ENCODE data around the gene CORO6. TPM values are rescaled to one million over a fixed set of nuclear protein-coding genes. Genes with fewer than 3 reads are reported as not detected.

CORO6 gene
- total and polyA plus RNA-seq, 5 donors from 2014 or later: 0.15 to 4.3 (median 0.45) TPM; not detected in 1

DNA sequence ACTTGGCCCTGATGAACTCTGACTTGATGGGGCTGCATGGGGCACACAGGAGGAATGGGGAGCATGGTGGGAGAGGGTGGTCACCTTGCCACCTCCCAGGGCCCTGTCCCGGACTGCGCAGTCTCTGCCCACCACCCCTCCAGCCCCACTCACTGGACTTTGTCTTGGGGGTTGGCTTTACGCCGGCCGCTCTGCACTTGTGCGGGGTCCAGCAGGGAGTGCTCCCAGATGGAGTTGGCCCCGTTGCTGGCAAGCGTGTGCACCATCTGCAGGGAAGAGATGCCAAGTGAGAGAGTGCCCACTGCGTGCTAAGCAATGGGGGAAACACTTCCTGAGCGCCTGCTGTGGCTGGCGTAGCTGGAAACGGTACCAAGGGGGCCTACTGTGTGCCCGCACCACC, 39.9 kb downstream of the CORO6 start:
- no peak overlapping the region for H3K4me3 Mint-ChIP-seq
- H3K4me1 Mint-ChIP-seq: peaks cover 11 to 57% (median 29%) of the 10 kb centered on the region in 4 donors
- peaks cover 22% of the 10 kb centered on the region for H3K36me3 ChIP-seq (ENCODE audit: control insufficient read depth, insufficient read depth, low read length)
- H3K9me3 ChIP-seq (ENCODE audit: control insufficient read depth in 2 of 2, low read length in 2 of 2): no peaks in the 10 kb centered on the region
- H3K27ac ChIP-seq (ENCODE audit: insufficient read depth, low read length, poor library complexity, severe bottlenecking): no peak overlapping the region
- H3K4me1 ChIP-seq (ENCODE audit: control insufficient read depth, insufficient read depth, low read length, poor library complexity, severe bottlenecking): peaks cover 39% of the 10 kb centered on the region
- no peaks in the 10 kb centered on the region for H3K27me3 ChIP-seq (ENCODE audit: control insufficient read depth, insufficient read depth, low read length)
- peaks cover 0 to 1% (median 0%) of the 10 kb centered on the region in 7 donors for H3K9me3 Mint-ChIP-seq
- H3K36me3 Mint-ChIP-seq: peaks cover 24% of the 10 kb centered on the region
- no peak overlapping the region for H3K4me3 ChIP-seq (ENCODE audit: low read depth, low read length)
- no peaks in the 10 kb centered on the region for H3K27me3 Mint-ChIP-seq
- no peak for ATAC-seq (ENCODE audit: low read depth in 2 of 2)
- no peak overlapping the region for H3K27ac Mint-ChIP-seq
- DNase-seq: no peak

DNA sequence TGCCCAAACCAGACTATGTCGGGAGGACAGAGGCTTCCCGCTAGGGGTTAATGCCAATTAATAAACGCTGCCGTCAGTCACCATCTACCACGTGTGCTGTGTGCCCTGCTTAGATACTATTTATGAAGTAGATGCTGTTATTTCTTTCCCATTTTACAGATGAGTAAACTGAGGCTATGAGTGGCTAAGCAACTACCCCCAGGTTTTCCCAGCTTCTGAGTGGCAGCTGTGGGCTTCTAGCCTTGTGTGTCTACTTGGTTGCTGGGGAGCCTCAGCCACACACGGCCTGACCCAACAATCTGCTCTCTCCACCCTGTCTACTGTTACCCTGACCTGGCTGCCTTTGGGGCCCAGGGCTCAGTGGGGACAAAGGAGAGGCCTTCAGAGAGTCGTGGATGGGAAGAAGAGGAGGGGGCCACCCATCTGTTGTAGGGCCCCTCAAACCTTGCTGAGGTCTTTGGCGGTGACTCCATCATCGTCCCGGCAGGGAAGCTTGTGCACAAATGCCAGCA, 40.4 kb downstream of the CORO6 start:
- ATAC-seq (ENCODE audit: low read depth in 2 of 2): no peak
- Histone ChIP-seq H3K27ac (ENCODE audit: insufficient read depth, low read length, poor library complexity, severe bottlenecking) (no peak overlapping the region), H3K27me3 (ENCODE audit: control insufficient read depth, insufficient read depth, low read length) (no peaks in the 10 kb centered on the region), H3K4me1 (ENCODE audit: control insufficient read depth, insufficient read depth, low read length, poor library complexity, severe bottlenecking) (peaks cover 34% of the 10 kb centered on the region), H3K4me3 (ENCODE audit: low read depth, low read length) (no peak overlapping the region), H3K9me3 (ENCODE audit: control insufficient read depth in 2 of 2, low read length in 2 of 2) (no peaks in the 10 kb centered on the region), H3K36me3 (ENCODE audit: control insufficient read depth, insufficient read depth, low read length) (peaks cover 24% of the 10 kb centered on the region)
- peak overlapping the region in 1 of 3 donors; percentile 20 for H3K27ac Mint-ChIP-seq
- H3K4me1 Mint-ChIP-seq: peaks cover 11 to 53% (median 26%) of the 10 kb centered on the region in 4 donors
- H3K27me3 Mint-ChIP-seq: no peaks in the 10 kb centered on the region
- H3K9me3 Mint-ChIP-seq: peaks cover 0 to 1% (median 0%) of the 10 kb centered on the region in 7 donors
- H3K4me3 Mint-ChIP-seq: no peak overlapping the region
- DNase-seq: no peak
- peaks cover 26% of the 10 kb centered on the region for H3K36me3 Mint-ChIP-seq

DNA sequence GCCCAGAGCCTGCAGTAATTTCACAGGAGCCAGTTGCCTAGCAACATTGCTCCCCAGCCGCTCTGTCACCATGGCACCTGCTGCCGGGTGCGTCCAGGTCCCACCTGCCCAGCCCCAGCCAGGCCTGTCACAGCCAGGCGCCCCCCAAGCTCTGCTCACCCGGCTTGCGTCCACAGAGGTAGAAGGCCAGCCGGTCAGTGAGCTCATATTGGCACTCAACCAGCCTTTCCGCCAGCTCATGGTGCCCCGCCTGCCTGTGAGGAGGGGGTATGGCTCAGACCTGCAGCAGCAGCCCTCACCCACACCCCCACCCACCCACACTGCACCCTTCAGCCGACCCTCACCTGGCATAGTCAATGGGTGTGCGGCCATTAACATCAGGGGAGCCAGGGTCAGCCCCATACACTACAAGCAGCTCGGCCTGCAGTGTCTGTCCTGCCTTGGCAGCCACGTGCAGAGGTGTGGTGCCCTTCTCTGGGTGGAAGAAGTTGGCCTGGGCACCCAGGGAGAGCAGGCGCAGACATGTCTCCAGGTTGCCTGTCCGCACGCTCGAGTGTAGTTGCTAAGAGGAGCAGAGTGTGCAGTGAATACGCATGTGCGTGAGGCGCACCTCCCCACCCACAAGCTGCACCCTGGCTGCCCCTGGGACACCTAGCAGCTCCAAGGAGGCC, 41.0 kb downstream of the CORO6 start:
- Histone ChIP-seq H3K9me3 (ENCODE audit: control insufficient read depth in 2 of 2, low read length in 2 of 2) (no peaks in the 10 kb centered on the region), H3K4me3 (ENCODE audit: low read depth, low read length) (no peak overlapping the region), H3K4me1 (ENCODE audit: control insufficient read depth, insufficient read depth, low read length, poor library complexity, severe bottlenecking) (peaks cover 29% of the 10 kb centered on the region), H3K27me3 (ENCODE audit: control insufficient read depth, insufficient read depth, low read length) (no peaks in the 10 kb centered on the region), H3K36me3 (ENCODE audit: control insufficient read depth, insufficient read depth, low read length) (peaks cover 30% of the 10 kb centered on the region), H3K27ac (ENCODE audit: insufficient read depth, low read length, poor library complexity, severe bottlenecking) (no peak overlapping the region)
- H3K9me3 Mint-ChIP-seq: peaks cover 0 to 1% (median 0%) of the 10 kb centered on the region in 7 donors
- no peaks in the 10 kb centered on the region for H3K27me3 Mint-ChIP-seq
- peaks cover 11 to 47% (median 23%) of the 10 kb centered on the region in 4 donors for H3K4me1 Mint-ChIP-seq
- DNase-seq (no peak), ATAC-seq (ENCODE audit: low read depth in 2 of 2) (no peak)
- no peak overlapping the region for H3K4me3 Mint-ChIP-seq
- H3K27ac Mint-ChIP-seq: peak overlapping the region in 1 of 3 donors; percentile 20
- peaks cover 26% of the 10 kb centered on the region for H3K36me3 Mint-ChIP-seq

- peak; percentile 95 to 99 for ATAC-seq (ENCODE audit: low read depth in 2 of 2)
- H3K4me3 Mint-ChIP-seq: peak overlapping the region in 2 of 4 donors; percentile 22 to 64
- peaks cover 5 to 31% (median 13%) of the 10 kb centered on the region in 4 donors for H3K4me1 Mint-ChIP-seq
- Histone ChIP-seq H3K4me1 (ENCODE audit: control insufficient read depth, insufficient read depth, low read length, poor library complexity, severe bottlenecking) (peaks cover 16% of the 10 kb centered on the region), H3K36me3 (ENCODE audit: control insufficient read depth, insufficient read depth, low read length) (peaks cover 43% of the 10 kb centered on the region), H3K9me3 (ENCODE audit: control insufficient read depth in 2 of 2, low read length in 2 of 2) (no peaks in the 10 kb centered on the region), H3K27me3 (ENCODE audit: control insufficient read depth, insufficient read depth, low read length) (no peaks in the 10 kb centered on the region), H3K4me3 (ENCODE audit: low read depth, low read length) (no peak overlapping the region), H3K27ac (ENCODE audit: insufficient read depth, low read length, poor library complexity, severe bottlenecking) (peak overlapping the region; percentile 56)
- H3K36me3 Mint-ChIP-seq: peaks cover 26% of the 10 kb centered on the region
- DNase-seq: peak; percentile 80 to 91 (median 89)
- H3K27me3 Mint-ChIP-seq: no peaks in the 10 kb centered on the region
- H3K27ac Mint-ChIP-seq: peak overlapping the region in 2 of 3 donors; percentile 90
- H3K9me3 Mint-ChIP-seq: peaks cover 0 to 1% (median 0%) of the 10 kb centered on the region in 7 donors
These were observed 42.6 kb downstream of the CORO6 start for GRCh38 chr17:29579866-29580771.

GRCh38 chr17:29578626-29579485, 43.9 kb downstream of the CORO6 start:
- no peak overlapping the region for H3K4me3 ChIP-seq (ENCODE audit: low read depth, low read length)
- no peak for ATAC-seq (ENCODE audit: low read depth in 2 of 2)
- Mint-ChIP-seq H3K4me1 (peaks cover 5 to 18% (median 7%) of the 10 kb centered on the region in 4 donors), H3K9me3 (peaks cover 0 to 1% (median 0%) of the 10 kb centered on the region in 7 donors), H3K27me3 (no peaks in the 10 kb centered on the region), H3K27ac (no peak overlapping the region), H3K36me3 (peaks cover 31% of the 10 kb centered on the region), H3K4me3 (no peak overlapping the region)
- H3K4me1 ChIP-seq (ENCODE audit: control insufficient read depth, insufficient read depth, low read length, poor library complexity, severe bottlenecking): peaks cover 4% of the 10 kb centered on the region
- no peaks in the 10 kb centered on the region for H3K9me3 ChIP-seq (ENCODE audit: control insufficient read depth in 2 of 2, low read length in 2 of 2)
- H3K27me3 ChIP-seq (ENCODE audit: control insufficient read depth, insufficient read depth, low read length): no peaks in the 10 kb centered on the region
- DNase-seq: no peak
- H3K27ac ChIP-seq (ENCODE audit: insufficient read depth, low read length, poor library complexity, severe bottlenecking): no peak overlapping the region
- peaks cover 51% of the 10 kb centered on the region for H3K36me3 ChIP-seq (ENCODE audit: control insufficient read depth, insufficient read depth, low read length)

DNA sequence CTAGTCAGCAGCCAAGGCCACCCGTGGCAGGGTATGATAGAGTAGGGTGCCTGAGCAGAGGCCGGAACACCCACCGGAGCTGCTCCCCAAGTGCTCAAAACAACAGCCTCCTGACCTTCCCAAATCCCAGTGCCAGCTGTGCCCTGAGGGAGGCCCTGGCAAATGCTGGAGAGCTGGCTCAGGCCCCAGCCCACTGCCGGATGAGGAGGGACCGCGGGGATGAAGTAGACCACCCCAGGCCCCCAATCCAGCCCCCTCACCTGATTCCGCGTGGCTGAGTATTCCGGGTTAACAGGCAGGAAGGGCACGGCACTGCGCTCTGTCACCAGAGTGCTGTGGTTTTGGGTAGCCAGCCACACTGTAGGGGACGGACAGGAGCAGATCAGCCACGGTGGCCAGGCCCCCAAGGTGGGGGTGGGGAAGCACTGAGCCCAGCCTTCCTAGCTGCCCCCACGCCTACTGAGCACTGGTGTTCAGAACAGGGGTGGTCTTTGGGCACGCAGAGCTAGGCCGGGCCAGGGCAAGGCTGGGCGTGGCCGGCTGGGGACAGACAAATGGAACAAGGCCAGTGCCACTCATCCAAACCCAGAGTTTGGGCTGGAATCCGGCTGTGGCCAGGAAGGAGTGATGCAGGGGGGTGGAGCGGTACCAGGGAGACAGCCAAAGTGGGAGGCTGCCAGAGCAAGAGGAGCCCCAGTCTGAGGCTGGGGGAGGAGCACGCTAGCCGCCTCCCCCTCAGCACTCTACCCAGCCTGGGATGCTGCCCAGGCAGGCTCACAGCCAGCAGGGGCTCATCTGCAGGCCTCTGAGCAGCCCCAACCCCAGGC, 45.1 kb downstream of the CORO6 start:
- Mint-ChIP-seq H3K36me3 (peaks cover 31% of the 10 kb centered on the region), H3K4me1 (peaks cover 5 to 16% (median 7%) of the 10 kb centered on the region in 4 donors), H3K4me3 (no peak overlapping the region), H3K27me3 (no peaks in the 10 kb centered on the region), H3K27ac (no peak overlapping the region), H3K9me3 (peaks cover 0 to 1% (median 0%) of the 10 kb centered on the region in 7 donors)
- Histone ChIP-seq H3K9me3 (ENCODE audit: control insufficient read depth in 2 of 2, low read length in 2 of 2) (no peaks in the 10 kb centered on the region), H3K4me1 (ENCODE audit: control insufficient read depth, insufficient read depth, low read length, poor library complexity, severe bottlenecking) (peaks cover 4% of the 10 kb centered on the region), H3K27me3 (ENCODE audit: control insufficient read depth, insufficient read depth, low read length) (no peaks in the 10 kb centered on the region), H3K36me3 (ENCODE audit: control insufficient read depth, insufficient read depth, low read length) (peaks cover 43% of the 10 kb centered on the region), H3K4me3 (ENCODE audit: low read depth, low read length) (no peak overlapping the region), H3K27ac (ENCODE audit: insufficient read depth, low read length, poor library complexity, severe bottlenecking) (no peak overlapping the region)
- DNase-seq (no peak), ATAC-seq (ENCODE audit: low read depth in 2 of 2) (no peak)

Measured in CD4-positive, CD25-positive, alpha-beta regulatory T cell (primary cell).